ENCODE results near the gene SYMPK.

- no peak for TF ChIP-seq CTCF (IDR thresholded peaks at IDR 0.05)
- no peak for TF ChIP-seq PBX3 (IDR thresholded peaks at IDR 0.05)
- TF ChIP-seq POLR2AphosphoS5 (IDR thresholded peaks at IDR 0.05; ENCODE audit: low read depth, low read length): no peak
- no peak for TF ChIP-seq EZH2phosphoT487 (IDR thresholded peaks at IDR 0.05; ENCODE audit: borderline replicate concordance, low read depth)
- no peak for TF ChIP-seq FOXM1 (IDR thresholded peaks at IDR 0.05; ENCODE audit: low read depth)
- no peak for TF ChIP-seq RAD21 (IDR thresholded peaks at IDR 0.05; ENCODE audit: low read length)
- TF ChIP-seq USF1 (IDR thresholded peaks at IDR 0.05; ENCODE audit: borderline replicate concordance, low read depth): no peak
- no peak for TF ChIP-seq EP300 (IDR thresholded peaks at IDR 0.05; ENCODE audit: borderline replicate concordance in 1 of 2, low read depth in 1 of 2, low read length in 1 of 2)
- no peak for TF ChIP-seq ELF1 (IDR thresholded peaks at IDR 0.05)
Measured at GRCh38 chr19:45790942-45791341, 72.0 kb downstream of the SYMPK start.

All from SK-N-SH (cell line).